SK-N-MC (cell line): ENCODE results near the gene PLXDC2.

ENCODE experiments used
- DNase-seq: peaks from one replicate; pipeline ENCODE4 v3.0.0-alpha.2; 2011; ENCODE audit warnings: low read depth, low spot score
- H3K27ac ChIP-seq: fragments of 200-600 bp; sonication (generic); 2 replicates; pipeline ENCODE4 v1.5.1; 2016; ENCODE audit warnings: mixed run types
- H3K36me3 ChIP-seq: fragments of 200-600 bp; sonication (generic); 2 replicates; pipeline ENCODE4 v1.6.1; 2017; ENCODE audit warnings: antibody characterized with exemption, low read length, mixed read lengths; ENCODE audit not compliant: insufficient read depth
- H3K4me3 ChIP-seq: fragments of 200-600 bp; sonication (generic); 2 replicates; pipeline ENCODE4 v1.5.1; 2016
- H3K9ac ChIP-seq: fragments of 200-600 bp; sonication (generic); 2 replicates; pipeline ENCODE4 v1.8.0; 2017; ENCODE audit warnings: mixed run types, mixed read lengths; ENCODE audit not compliant: insufficient read length
- H3K9me3 ChIP-seq: fragments of 200-600 bp; sonication (generic); 2 replicates; pipeline ENCODE4 v1.6.1; 2017; ENCODE audit warnings: low read depth, mild to moderate bottlenecking, antibody characterized with exemption, low read length, moderate library complexity, mixed read lengths
- EZH2 ChIP-seq: fragments of 200-600 bp; sonication (generic); IDR thresholded peaks from one replicate; pipeline ENCODE4 v1.6.1; 2017; ENCODE audit warnings: antibody characterized with exemption
- FOXP2 ChIP-seq: optimal IDR thresholded peaks from 2 replicates; pipeline ENCODE3; 2011; ENCODE audit warnings: mild to moderate bottlenecking, moderate library complexity; ENCODE audit not compliant: insufficient read depth; ENCODE audit errors: extremely low read length, control extremely low read depth
- POLR2AphosphoS5 ChIP-seq: IDR thresholded peaks from 2 replicates; pipeline ENCODE4 v1.6.1; 2012; ENCODE audit warnings: mild to moderate bottlenecking, low read depth, low read length, borderline replicate concordance

The PLXDC2 gene

DNA sequence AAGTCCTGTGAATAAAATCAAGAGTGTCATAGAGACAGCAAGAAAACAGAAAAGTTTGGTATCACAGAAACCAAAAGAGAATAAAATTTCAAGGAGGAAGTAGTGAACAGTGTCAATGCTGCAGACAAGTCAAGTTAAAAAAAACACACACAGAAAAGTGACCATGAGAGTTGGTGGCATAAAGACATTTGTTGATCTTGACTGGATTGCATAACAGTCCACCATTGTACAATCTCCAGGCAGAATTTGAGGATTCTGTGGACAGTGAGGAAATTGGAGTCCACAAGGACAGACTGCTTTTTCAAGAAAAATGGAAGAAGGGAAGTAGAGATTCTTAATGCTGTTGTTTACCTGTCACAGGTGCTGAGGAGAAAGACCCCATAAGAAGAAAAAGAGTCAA is 412.5 kb downstream of the PLXDC2 start:
- Histone ChIP-seq H3K27ac (0 out of 2 replicates have a peak overlapping the region, but pooled peaks have one; percentile 31), H3K9me3 (no peaks in the 10 kb centered on the region), H3K4me3 (no peak overlapping the region), H3K36me3 (peaks cover 3% of the 10 kb centered on the region; the same call in 1 of the 2 replicates), H3K9ac (no peak overlapping the region)
- no peak for TF ChIP-seq POLR2AphosphoS5
- no peak for TF ChIP-seq EZH2
- no peak for TF ChIP-seq FOXP2
- DNase-seq = no peak

GRCh38 chr10:20232079-20232705 is 416.0 kb downstream of the PLXDC2 start:
- no peak overlapping the region for H3K4me3 ChIP-seq
- TF ChIP-seq POLR2AphosphoS5 (no peak), FOXP2 (no peak), EZH2 (no peak)
- H3K36me3 ChIP-seq = no peaks in the 10 kb centered on the region
- no peaks in the 10 kb centered on the region for H3K9me3 ChIP-seq
- no peak overlapping the region for H3K9ac ChIP-seq
- DNase-seq = no peak
- H3K27ac ChIP-seq = no peak overlapping the region

GRCh38 chr10:20233423-20233822 is 417.2 kb downstream of the PLXDC2 start:
- TF ChIP-seq FOXP2 (no peak), POLR2AphosphoS5 (no peak), EZH2 (no peak)
- no peak for DNase-seq
- no peak overlapping the region for H3K27ac ChIP-seq
- no peaks in the 10 kb centered on the region for H3K36me3 ChIP-seq
- no peak overlapping the region for H3K4me3 ChIP-seq
- H3K9ac ChIP-seq = no peak overlapping the region
- no peaks in the 10 kb centered on the region for H3K9me3 ChIP-seq

DNA sequence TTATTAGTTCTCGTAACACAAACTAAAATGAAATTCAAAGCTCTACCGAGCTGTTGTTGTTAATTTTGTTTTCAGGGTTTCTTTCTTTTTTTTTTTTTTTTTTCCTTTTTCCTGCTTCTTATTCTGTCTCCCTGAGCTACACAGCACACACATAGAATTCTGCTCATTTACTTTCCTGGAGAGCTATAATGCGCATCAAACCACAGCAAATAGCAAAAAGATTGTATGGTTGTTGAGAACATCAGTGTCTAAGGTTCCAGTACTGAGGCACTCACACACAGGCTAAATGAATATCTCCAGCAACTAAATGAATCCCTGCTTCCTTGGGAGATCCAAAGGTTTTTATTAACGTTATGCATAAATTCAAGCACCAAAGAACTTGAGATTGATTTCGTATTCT is 418.3 kb downstream of the PLXDC2 start:
- H3K36me3 ChIP-seq = no peaks in the 10 kb centered on the region
- no peaks in the 10 kb centered on the region for H3K9me3 ChIP-seq
- TF ChIP-seq EZH2 = no peak
- no peak for TF ChIP-seq FOXP2
- TF ChIP-seq POLR2AphosphoS5 = no peak
- no peak overlapping the region for H3K9ac ChIP-seq
- no peak for DNase-seq
- no peak overlapping the region for H3K4me3 ChIP-seq
- H3K27ac ChIP-seq = no peak overlapping the region

- Histone ChIP-seq H3K9ac (no peak overlapping the region), H3K9me3 (no peaks in the 10 kb centered on the region), H3K4me3 (no peak overlapping the region), H3K27ac (no peak overlapping the region), H3K36me3 (no peaks in the 10 kb centered on the region)
- TF ChIP-seq POLR2AphosphoS5 (no peak), FOXP2 (no peak)
- no peak for DNase-seq
Measured at GRCh38 chr10:20237091-20237570, 420.9 kb downstream of the PLXDC2 start.

DNA sequence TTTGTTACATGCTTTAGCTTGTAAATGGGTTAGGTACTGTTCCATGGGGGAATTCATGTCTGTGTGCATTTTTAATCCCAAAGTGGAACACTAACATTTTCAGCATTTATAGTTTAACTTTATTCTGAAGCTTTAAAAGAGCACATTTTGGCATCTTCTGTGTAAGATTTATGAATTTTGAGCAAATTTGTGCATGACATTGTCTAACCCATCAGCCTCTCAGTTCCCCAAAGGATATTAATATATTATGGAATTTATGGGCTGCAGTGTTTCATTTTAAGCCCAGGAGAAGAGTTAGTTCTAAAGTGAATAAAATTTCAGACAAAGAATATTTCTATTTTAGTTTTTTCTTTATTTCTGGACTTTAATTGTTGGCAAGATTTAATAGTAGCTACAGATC is 421.4 kb downstream of the PLXDC2 start:
- Histone ChIP-seq H3K36me3 (no peaks in the 10 kb centered on the region), H3K4me3 (no peak overlapping the region), H3K9me3 (no peaks in the 10 kb centered on the region), H3K27ac (no peak overlapping the region), H3K9ac (no peak overlapping the region)
- DNase-seq = no peak
- no peak for TF ChIP-seq FOXP2
- no peak for TF ChIP-seq EZH2
- no peak for TF ChIP-seq POLR2AphosphoS5

DNA sequence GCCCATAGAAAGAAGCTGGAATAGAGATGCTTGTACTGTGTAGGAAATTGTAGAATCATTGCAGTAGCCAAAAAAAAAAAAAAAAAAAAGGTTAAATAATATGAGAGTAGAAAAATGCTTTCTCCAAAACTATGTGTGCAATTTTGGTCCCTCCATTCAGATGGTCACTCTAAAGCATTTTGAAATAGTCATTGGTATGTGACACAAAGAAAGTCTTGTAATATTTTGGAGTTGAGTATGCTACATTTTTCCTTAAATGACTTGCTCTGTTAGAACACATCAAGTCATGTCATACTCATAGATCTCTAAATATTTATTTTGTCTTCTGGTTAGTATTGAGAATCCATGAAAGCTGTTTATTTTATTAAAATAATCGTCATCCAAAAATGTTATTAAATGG is 424.4 kb downstream of the PLXDC2 start:
- Histone ChIP-seq H3K4me3 (no peak overlapping the region), H3K9me3 (no peaks in the 10 kb centered on the region), H3K9ac (no peak overlapping the region), H3K36me3 (peaks cover 8% of the 10 kb centered on the region; the same call in 1 of the 2 replicates), H3K27ac (no peak overlapping the region)
- TF ChIP-seq EZH2 (no peak), POLR2AphosphoS5 (no peak), FOXP2 (no peak)
- DNase-seq = no peak

DNA sequence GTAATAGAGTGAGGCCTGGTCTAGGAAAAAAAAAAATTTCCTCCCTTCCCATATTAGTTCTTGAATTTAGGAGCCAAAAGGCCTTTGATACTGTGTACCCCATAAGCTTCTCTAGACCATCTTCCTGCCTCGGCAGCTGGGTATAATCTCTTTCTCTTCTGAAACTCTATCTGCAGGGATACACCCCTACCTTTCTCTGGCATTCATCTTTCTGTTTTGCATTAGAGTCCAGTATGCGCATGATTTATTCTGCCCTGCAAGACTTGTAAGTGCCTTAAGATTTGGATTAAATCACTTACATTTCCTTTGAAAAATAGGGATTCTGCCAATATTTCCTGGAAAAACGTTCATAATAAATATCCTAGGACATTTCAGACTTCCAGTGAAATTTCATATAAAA is 431.2 kb downstream of the PLXDC2 start:
- no peak for DNase-seq
- H3K27ac ChIP-seq = no peak overlapping the region
- no peak overlapping the region for H3K9ac ChIP-seq
- TF ChIP-seq FOXP2 = no peak
- peaks cover 24% of the 10 kb centered on the region; the same call in 1 of the 2 replicates for H3K36me3 ChIP-seq
- no peaks in the 10 kb centered on the region for H3K9me3 ChIP-seq
- no peak overlapping the region for H3K4me3 ChIP-seq
